ENCODE results near the gene ANKRD11.

The ANKRD11 gene

DNA sequence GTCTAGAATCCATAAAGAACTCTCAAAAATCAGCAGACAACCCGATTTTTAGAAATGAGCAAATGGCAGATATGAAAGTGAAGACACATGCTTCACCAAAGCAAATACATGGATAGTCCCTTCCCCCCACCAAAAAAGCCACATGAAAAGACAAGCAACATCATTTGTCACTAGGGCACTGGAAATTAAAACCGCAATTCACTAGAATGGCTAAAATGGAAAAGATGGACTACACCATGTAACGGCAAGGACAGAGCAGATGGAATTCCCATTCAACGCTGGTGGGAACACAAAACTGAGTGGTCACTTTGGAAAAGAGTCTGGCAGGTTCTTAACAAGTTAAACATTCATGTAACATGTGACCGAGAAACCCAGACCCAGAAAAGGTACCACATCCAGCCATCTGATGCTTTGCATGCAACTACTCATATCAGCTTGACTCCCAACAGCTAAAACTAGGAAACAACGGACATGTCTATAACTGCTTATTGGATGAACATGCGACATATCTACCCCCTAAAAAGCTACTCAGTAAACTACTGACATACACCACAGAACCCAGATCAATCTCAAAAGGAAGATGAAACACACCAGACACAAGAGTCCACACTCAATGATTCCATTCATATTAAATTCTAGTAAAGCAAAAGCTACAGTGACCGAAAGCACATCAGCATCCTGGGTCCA, 140.3 kb downstream of the ANKRD11 start:
- DNase-seq (ENCODE audit: low spot score), result no peak

GRCh38 chr16:89347807-89348206, 142.6 kb downstream of the ANKRD11 start:
- no peak for DNase-seq (ENCODE audit: low spot score)

DNA sequence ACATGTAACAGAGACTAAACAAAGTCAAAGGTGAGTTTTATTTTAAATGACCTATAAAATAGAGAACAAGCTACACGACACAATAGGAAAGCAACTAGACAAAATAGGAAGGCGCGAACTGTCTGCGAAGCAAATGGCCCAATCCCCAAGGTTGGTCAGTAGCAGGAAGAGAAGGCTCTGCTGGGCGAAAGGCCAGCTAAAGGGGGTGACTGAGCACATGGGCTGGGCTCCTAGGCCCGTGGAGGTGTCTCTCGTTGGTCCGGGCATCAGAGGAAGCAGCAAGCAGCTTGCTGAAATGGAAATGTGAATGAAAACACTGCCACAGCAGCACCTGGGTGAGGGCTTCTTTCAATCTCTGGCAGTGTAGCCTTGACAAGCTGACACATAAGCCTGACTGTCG, 143.5 kb downstream of the ANKRD11 start:
- no peak for DNase-seq (ENCODE audit: low spot score)

DNA sequence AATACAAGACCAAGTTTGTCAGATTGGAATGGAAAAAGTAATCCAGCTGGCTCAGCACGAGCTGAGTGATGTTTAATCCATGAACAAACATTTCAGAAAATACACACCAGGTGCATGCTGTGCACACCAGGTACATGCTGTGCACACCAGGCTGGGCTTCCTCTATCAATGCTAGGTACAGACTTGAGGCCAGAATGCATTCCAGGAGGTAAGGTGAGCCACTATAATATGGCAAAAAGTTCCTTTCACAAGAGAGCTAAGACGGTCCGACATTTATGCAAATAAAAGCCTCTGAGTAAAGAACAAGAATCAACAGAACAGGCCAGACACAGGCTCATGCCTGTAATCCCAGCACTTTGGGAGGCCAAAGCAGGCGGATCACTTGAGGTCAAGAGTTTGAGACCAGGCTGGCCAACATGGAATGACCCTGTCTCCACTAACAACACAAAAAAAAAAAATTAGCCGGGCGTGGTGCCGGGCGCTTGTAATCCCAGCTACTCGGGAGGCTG, 144.7 kb downstream of the ANKRD11 start:
- no peak for DNase-seq (ENCODE audit: low spot score)

GRCh38 chr16:89344846-89345611, 145.3 kb downstream of the ANKRD11 start:
- DNase-seq (ENCODE audit: low spot score), result no peak

DNA sequence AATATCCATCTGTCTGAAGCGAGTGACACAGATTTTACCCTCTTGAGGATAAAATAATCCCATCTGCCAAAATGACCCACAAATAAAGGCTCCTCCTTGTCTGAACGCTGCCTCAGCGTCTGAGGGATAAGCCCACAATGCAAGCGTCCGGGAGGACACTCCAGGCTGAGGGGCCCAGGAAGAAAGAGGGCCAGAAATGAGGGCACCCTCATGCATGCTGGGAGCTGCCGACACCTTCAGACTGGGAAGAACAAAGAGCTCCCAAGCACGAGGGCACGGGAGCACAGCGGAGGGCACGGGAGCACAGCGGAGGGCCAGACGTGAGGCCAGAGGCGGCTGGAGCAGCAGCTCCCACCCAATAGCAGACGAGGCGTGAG, 145.9 kb downstream of the ANKRD11 start:
- no peak for DNase-seq (ENCODE audit: low spot score)

DNA sequence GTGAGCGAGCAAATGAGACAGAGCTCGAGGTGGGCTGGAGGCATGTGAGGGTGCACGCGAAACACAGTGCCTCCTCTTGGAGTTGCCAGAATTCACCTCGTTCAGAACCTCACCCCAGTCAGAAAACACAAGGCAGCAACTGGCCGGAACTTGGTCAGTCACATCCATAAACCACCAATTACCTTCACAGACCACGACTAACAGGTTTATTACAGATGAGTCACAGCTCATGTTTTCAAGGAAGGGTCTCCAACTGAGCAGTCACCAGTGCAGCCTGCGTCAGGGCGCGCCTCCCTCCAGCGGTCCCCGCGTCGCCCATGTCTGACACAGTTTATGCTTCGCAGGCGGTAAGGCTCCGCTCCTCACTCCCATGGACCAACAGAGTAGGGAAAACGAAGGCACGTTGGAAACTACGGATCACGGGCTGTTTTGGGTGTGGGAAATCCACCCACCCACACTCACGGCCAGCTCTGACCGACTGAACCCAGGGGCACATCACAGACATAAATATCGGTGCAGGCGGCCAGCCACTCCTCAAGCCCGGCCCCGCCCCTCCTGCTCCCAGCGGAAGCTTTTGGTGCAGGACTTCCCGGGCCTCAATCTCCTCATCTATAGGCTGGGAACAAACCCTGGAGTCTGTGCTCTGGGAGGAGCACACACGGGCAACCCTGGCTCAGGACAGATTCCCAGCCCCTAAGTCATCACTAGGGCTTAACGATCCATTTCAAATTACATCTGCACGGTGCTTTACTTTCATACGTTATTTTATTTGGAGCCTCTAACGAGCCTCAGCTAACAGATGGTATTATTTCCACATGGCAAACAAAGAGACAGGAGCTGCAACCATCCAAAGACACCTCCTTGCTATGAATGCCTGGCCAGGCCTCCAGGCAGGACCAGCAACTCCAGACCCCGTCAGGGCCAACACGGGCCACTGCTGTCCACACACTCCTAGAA, 146.6 kb downstream of the ANKRD11 start:
- DNase-seq (ENCODE audit: low spot score), result no peak

DNA sequence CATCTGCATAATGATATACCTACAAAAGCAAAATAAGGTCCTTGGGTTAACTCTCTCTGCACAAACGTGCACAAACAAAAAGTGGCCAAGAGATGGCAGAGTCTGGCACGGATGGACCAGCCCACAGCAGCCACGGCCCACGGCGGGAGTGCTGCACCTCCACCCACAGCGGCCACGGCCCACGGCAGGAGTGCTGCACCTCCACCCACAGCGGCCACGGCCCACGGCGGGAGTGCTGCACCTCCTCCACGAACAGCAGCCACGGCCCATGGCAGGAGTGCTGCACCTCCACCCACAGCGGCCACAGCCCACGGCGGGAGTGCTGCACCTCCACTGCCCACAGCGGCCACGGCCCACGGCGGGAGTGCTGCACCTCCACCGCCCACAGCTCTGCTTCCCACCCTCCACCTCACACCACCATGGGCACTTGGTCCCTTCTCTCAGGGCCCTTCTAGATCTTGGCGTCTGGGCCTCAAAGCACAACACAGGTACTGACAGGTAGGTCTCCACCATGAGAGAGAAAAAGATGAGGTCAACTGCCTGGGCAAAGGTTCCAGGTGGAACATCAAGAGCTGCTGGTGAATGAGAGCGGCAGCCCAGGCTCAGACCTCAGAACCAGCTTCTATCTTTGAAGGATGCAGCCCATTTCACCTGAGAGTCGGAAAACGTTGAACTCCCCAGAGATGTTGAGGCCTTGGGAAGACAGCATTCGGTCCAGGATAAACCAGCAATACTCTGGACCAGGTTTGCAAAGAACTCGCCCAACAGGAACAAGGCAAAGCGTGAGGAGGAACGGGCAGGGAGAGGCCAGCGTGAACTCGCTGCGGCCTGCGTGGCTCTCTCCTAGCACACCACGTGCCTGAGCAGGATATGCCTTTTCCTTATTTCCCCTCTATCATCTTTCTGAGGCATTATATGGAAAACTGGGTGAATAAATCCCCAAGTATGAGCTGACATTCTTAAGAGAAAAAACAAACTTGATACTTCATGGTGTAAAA, 148.4 kb downstream of the ANKRD11 start:
- DNase-seq (ENCODE audit: low spot score), result no peak

GRCh38 chr16:89341279-89341678, 149.1 kb downstream of the ANKRD11 start:
- no peak for DNase-seq (ENCODE audit: low spot score)

GRCh38 chr16:89338863-89339262, 151.5 kb downstream of the ANKRD11 start:
- no peak for DNase-seq (ENCODE audit: low spot score)

DNA sequence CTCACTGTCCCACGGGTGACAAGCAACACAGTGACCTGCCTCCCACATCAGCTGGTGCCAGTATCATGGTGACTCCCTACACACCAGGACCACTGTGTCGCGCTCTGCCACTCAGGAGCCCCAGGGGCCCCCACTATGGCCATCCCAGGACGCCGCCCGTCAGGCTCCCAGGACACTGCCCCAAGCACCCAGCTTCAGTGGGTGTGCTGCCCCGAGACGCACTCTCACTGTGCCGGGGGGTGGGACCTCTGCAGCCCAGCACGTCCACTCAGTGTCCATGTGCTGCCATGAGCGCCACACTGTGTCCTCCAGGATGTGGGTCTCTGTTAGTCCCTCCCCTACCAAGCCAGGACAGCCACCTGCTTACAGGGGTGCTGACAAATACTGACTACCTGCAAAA, 152.4 kb downstream of the ANKRD11 start:
- DNase-seq (ENCODE audit: low spot score), result no peak

GRCh38 chr16:89335803-89336485, 154.4 kb downstream of the ANKRD11 start:
- DNase-seq (ENCODE audit: low spot score), result no peak

DNA sequence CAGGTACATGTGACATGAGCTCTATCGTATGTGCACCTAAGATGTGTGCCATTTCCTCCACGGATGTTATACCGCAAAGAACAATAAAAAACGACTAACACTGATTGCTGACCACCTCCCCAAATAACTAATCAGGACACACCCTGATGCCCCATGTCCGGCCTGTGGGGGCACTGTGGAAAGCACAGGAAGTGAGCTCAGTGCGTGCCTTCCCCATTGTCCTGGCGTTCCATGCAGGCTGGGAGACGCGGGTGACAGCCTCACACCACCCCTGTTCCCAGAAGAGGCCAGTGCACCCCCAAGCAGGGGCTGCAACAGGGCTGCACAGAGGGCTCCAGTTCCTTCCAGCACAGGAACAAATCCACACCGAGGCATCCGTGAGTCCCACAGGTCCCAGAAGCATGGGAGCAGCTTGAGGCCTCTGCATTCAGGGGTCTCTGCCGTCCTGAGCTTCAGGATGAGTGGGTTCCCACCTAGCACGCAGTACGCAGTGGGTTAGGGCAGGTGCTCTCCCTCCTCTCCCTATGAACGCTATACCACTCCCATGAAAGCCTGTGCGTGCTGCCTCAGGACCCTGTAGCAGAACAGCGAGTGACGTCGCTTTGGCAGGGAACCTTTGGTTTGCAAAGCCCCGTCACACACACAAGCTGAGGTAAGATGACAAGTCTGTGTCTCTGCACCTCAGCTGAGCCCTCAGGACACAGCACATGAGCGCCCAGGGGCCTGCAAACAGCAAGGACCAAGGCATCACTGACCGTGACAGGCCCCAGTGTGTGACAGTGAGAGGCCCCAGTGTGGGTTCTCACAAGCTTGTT, 155.2 kb downstream of the ANKRD11 start:
- DNase-seq (ENCODE audit: low spot score), result no peak

- no peak for DNase-seq (ENCODE audit: low spot score)
These were observed 155.9 kb downstream of the ANKRD11 start for GRCh38 chr16:89334461-89334860.

- DNase-seq (ENCODE audit: low spot score), result no peak
These were observed 156.3 kb downstream of the ANKRD11 start for GRCh38 chr16:89334050-89334449.

- DNase-seq (ENCODE audit: low spot score), result peak; percentile 47
These were observed 156.9 kb downstream of the ANKRD11 start for GRCh38 chr16:89333401-89334001.

DNA sequence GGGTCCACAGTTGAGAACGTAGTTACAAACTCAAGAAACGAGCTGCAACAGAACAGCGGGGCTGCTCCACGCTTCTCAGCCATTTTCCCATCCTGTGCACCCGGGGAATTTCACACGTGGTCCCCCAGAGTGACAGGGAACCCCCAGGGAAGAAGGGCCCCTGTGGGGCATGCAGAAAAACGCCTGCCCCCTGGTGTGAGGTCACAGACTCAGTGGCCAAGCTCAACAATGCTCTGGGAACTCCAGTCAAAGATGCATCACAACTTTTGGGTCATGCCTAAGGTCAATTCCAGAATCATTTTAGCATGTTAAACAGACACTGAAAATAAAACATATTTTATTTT, 157.5 kb downstream of the ANKRD11 start:
- no peak for DNase-seq (ENCODE audit: low spot score)

DNA sequence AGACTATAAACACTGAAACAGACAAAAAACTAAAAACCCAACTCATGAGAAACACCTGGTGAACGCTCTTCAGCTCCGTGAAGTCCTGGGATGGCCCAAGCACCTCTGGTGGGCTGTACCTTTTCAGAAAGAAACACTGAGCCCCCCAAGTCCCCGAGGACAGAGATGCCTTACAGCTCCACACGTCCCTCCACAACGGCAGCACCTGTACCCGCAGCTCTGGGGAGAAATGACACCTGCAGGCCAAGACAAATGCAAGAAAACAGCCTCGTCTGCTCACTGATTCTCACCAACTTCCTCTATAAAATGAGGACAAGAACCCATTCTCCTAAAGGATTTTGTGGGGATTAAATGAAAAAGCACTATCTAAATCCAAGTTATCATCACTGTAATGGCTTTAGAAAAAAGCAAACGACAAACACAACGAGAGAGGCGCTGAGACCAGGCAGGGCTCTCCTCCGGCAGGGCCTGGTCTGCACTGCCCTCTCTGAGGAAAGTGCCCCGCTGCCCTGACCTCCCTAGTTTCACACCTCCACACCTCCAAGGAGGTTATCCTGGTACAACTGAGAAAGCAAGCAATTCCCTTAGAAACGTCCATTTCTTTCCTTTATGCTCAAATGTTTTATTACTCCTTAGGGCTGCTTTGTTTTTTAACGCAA, 158.0 kb downstream of the ANKRD11 start:
- DNase-seq (ENCODE audit: low spot score), result no peak
